Measurements from ENCODE around the gene KRT33B.

Gene KRT33B

GRCh38 chr17:41413353-41413957, 43.8 kb upstream of the KRT33B start:
- H3K4me3 ChIP-seq (IDR thresholded peaks at IDR 0.05; ENCODE audit: insufficient read depth, low read depth, low read length), result no peak overlapping the region
- no peak overlapping the region for H2AFZ ChIP-seq (ENCODE audit: low read depth)
- no peak overlapping the region for H3K9ac ChIP-seq
- H3K27me3 ChIP-seq (ENCODE audit: insufficient read depth, low read depth), result no peaks in the 10 kb centered on the region
- no peaks in the 10 kb centered on the region for H3K79me2 ChIP-seq (ENCODE audit: insufficient read depth, low read depth)
- H3K4me1 ChIP-seq (ENCODE audit: low read depth, poor library complexity, severe bottlenecking), result no peaks in the 10 kb centered on the region
- no peak overlapping the region for H3K27ac ChIP-seq
- no peak overlapping the region for H3K4me2 ChIP-seq
- H4K20me1 ChIP-seq (ENCODE audit: insufficient read depth), result no peaks in the 10 kb centered on the region
- H3K36me3 ChIP-seq (ENCODE audit: insufficient read depth), result no peaks in the 10 kb centered on the region
- no peak for TF ChIP-seq CTCF (conservative IDR thresholded peaks at IDR 0.05; ENCODE audit: low read depth, low read length)

GRCh38 chr17:41411072-41411840, 41.6 kb upstream of the KRT33B start:
- Histone ChIP-seq H4K20me1 (ENCODE audit: insufficient read depth) (no peaks in the 10 kb centered on the region), H3K27ac (no peak overlapping the region), H3K4me1 (ENCODE audit: low read depth, poor library complexity, severe bottlenecking) (no peaks in the 10 kb centered on the region), H2AFZ (ENCODE audit: low read depth) (no peak overlapping the region), H3K9ac (no peak overlapping the region), H3K36me3 (ENCODE audit: insufficient read depth) (no peaks in the 10 kb centered on the region), H3K27me3 (ENCODE audit: insufficient read depth, low read depth) (no peaks in the 10 kb centered on the region), H3K4me3 (IDR thresholded peaks at IDR 0.05; ENCODE audit: insufficient read depth, low read depth, low read length) (no peak overlapping the region), H3K4me2 (no peak overlapping the region), H3K79me2 (ENCODE audit: insufficient read depth, low read depth) (no peaks in the 10 kb centered on the region)
- TF ChIP-seq CTCF (conservative IDR thresholded peaks at IDR 0.05; ENCODE audit: low read depth, low read length), result no peak

GRCh38 chr17:41407226-41407625, 37.6 kb upstream of the KRT33B start:
- no peak overlapping the region for H3K27ac ChIP-seq
- H3K4me1 ChIP-seq (ENCODE audit: low read depth, poor library complexity, severe bottlenecking), result no peaks in the 10 kb centered on the region
- H3K27me3 ChIP-seq (ENCODE audit: insufficient read depth, low read depth), result no peaks in the 10 kb centered on the region
- no peaks in the 10 kb centered on the region for H3K79me2 ChIP-seq (ENCODE audit: insufficient read depth, low read depth)
- no peaks in the 10 kb centered on the region for H4K20me1 ChIP-seq (ENCODE audit: insufficient read depth)
- H3K9ac ChIP-seq, result no peak overlapping the region
- no peak overlapping the region for H2AFZ ChIP-seq (ENCODE audit: low read depth)
- H3K36me3 ChIP-seq (ENCODE audit: insufficient read depth), result no peaks in the 10 kb centered on the region
- no peak for TF ChIP-seq CTCF (conservative IDR thresholded peaks at IDR 0.05; ENCODE audit: low read depth, low read length)
- no peak overlapping the region for H3K4me3 ChIP-seq (IDR thresholded peaks at IDR 0.05; ENCODE audit: insufficient read depth, low read depth, low read length)
- H3K4me2 ChIP-seq, result no peak overlapping the region

DNA sequence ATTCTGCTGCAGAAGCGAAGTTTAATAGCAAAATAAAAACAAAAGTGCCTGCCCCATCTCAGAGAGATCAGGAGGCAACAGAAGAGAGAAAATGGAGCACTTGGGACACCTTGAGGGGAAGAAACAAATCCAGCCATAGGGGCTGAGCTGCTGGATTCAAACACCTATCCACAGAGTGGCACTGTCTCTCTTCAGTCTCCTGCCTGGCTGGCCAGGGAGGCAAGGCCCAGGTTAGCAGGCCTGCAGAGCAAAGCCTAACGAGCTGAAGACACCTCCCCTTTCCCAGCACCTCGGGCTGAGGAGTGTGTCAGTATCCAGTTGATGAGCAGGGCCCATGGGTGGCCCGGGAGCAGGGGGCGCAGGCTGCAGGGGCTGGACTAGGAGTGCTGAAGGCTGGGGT, 36.6 kb upstream of the KRT33B start:
- H3K27me3 ChIP-seq (ENCODE audit: insufficient read depth, low read depth), result no peaks in the 10 kb centered on the region
- no peaks in the 10 kb centered on the region for H3K79me2 ChIP-seq (ENCODE audit: insufficient read depth, low read depth)
- H3K36me3 ChIP-seq (ENCODE audit: insufficient read depth), result no peaks in the 10 kb centered on the region
- no peak overlapping the region for H3K9ac ChIP-seq
- no peak overlapping the region for H2AFZ ChIP-seq (ENCODE audit: low read depth)
- no peak for TF ChIP-seq CTCF (conservative IDR thresholded peaks at IDR 0.05; ENCODE audit: low read depth, low read length)
- no peaks in the 10 kb centered on the region for H3K4me1 ChIP-seq (ENCODE audit: low read depth, poor library complexity, severe bottlenecking)
- H3K27ac ChIP-seq, result no peak overlapping the region
- no peaks in the 10 kb centered on the region for H4K20me1 ChIP-seq (ENCODE audit: insufficient read depth)
- no peak overlapping the region for H3K4me2 ChIP-seq
- H3K4me3 ChIP-seq (IDR thresholded peaks at IDR 0.05; ENCODE audit: insufficient read depth, low read depth, low read length), result no peak overlapping the region
